NCI-H1417 treated with DMSO at 0.1 percent for 48 hours (cell line): ENCODE measurements around the gene DHX32.
"Not testable (repeated sequence)": the region's sequence is repeated elsewhere in the genome, so short reads cannot be mapped to it uniquely, and the experiment has no call there.

Experiments
- DNase-seq: peaks from one replicate; lab custom pipeline; 2025; lab: John Stamatoyannopoulos, UW

Gene DHX32, protein sequence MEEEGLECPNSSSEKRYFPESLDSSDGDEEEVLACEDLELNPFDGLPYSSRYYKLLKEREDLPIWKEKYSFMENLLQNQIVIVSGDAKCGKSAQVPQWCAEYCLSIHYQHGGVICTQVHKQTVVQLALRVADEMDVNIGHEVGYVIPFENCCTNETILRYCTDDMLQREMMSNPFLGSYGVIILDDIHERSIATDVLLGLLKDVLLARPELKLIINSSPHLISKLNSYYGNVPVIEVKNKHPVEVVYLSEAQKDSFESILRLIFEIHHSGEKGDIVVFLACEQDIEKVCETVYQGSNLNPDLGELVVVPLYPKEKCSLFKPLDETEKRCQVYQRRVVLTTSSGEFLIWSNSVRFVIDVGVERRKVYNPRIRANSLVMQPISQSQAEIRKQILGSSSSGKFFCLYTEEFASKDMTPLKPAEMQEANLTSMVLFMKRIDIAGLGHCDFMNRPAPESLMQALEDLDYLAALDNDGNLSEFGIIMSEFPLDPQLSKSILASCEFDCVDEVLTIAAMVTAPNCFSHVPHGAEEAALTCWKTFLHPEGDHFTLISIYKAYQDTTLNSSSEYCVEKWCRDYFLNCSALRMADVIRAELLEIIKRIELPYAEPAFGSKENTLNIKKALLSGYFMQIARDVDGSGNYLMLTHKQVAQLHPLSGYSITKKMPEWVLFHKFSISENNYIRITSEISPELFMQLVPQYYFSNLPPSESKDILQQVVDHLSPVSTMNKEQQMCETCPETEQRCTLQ

DNA sequence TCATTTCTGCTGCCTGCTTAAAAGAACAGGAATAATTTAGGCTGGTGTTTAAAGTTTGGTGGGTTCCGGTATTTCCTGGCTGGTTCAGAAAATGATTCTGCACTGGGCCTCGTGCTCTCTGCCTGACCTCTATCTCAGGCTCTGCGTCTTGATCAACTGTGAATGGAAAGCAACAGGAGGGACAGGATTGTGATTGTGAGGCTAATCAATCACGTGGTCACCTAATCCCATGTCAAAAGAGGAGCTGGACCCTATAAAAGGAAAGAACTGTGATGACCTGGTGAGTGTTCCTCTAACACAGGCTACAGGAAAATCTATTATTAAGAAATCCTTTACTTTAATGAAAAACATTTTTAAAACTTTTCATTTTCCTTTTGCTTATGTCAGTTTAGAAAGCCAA, at the start of gene DHX32:
DHX32 (minus strand) TSS at position 101 of the 400 bp plus-strand sequence. CDS start 468 bp downstream, outside the sequence.
- DNase-seq = no peak

DNA sequence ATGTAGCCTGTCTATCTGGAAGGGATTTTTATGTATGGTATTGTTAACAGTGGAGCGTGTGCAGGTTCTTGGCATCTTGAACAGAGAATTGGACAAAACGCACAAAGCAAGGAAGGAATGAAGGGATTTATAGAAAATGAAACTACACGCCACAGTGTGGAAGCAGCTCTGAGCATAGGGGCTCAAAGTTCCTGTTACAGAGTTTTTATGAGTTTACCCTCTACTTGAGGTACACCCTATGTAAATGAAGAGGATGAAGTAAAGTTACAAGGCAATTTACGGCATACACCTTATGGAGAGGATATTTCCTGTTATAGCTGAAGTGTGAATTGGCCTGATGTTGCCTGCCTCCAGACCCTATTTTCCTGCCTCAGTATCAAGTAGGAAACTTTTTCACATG, 48.5 kb upstream of the DHX32 start:
- DNase-seq = no peak

DNA sequence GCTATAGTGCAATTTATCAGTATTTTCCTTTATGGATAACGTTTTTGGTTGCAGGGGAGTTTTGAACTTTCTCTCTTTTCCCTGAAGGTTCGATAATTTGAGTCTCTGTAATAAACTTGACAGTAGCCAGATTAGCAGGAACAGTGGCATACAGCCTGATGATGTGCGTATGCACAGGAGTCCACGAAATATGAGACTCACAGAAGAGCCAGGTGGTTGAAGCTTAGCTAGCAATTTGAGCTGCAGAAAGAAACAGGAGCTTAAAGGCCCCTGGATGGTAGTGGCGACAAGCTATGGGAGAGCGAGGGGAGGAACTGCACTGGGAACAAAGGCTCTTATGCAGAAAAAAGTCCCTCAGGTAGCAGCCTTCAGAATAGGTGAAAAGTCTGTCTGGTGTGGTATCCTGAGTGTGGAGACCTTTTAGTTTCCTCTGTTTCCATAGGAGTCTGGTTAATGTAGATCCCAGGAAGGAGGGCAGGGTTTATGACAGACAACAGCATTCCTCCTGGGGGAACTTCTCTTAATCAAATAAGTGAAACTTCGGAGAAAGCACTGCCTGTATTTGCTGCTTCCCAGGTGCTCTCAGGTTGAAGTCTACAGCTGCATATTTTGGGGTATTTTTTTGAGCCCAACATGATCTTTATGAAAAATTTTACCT, 48.0 kb upstream of the DHX32 start:
- no peak for DNase-seq

DNA sequence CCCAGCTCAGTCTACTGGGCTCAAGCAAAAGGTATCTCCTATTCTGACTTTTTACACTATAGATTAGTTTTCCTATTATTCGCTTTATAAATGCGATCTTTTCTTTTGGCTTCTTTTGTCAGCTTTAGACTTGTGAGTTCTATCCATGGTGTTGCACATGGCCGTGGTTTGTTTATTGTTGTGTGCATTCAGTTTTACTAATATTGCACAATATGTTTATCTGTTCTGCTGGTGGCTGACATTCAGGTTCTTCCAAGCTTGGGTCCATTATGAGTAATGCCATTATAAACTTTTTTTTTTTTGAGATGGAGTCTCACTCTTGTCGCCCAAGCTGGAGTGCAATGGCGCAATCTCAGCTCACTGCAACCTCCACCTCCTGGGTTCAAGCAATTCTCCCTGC, 46.2 kb upstream of the DHX32 start:
- not testable (repeated sequence) for DNase-seq

DNA sequence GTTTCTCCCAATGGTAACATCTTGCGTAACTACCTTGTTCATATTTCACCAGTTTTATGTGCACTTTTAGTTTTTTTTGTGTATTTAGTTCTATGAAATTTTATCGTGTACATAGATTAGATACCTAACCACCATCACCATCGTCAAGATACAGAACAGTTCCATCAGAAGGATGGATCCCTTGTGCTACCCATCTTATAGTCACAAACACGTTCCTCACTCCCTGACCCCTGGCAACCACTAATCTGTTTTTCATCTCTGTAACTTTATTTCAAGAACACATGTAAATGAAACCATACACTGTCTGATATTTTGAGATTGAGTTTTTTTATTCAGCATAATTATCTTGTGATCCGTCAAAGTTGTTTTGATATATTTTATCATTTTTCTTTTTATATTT, 45.2 kb upstream of the DHX32 start:
- no peak for DNase-seq

DNA sequence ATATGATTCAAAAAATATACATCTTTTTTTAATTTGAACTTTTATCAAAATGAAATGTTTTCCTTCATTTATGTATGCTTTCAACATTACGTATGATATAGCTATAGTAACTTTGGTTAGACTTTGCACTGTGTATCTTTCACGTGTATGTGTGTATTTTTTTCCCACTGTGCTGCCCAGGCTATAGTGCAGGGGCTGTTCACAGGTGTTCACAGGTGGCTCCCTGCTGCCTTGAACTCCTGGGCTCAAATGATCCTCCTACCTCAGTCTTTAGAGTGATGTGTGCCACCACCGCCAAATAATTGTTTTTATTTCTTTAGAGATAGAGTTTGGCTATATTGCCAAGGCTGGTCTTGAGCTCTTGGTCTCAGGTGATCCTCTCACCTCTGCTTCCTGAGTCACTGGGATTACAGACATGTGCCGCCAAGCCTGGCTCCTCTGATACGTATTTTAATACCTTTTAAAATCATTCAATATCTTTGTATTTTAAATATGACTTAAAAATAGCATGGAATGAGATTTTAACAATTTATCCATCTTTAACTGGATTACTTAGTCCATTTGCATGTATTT, 44.3 kb upstream of the DHX32 start:
- DNase-seq = no peak

DNA sequence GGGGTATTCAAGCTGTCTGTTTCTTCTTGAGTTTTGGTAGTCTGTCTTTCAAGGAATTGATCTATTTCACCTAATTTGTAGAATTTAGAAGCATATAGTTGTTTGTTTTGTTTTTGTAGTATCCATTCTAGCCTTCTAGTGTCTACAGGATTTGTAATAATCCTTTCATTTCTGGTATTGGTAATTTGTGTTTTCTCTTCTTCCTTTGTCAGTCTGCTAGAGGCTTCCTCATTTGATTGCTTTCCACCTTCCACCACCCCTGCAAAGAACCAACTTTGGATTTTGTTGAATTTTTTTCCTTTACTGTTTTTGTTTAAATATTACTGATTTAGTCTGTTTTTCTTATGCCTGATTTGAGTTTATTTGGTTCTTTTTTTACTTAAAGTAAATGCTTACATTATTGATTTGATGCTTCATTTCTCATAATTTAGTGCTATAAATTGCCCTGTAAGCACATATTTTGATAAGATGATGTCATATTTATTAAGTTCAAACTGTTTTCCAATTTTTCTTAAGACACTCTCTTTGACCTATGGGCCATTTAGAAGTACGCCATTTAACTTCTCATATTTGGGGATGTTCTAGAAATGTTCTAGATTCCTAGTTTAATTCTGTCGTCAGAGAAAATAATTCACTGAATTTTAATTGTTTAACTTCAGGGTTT, 40.7 kb upstream of the DHX32 start:
- DNase-seq = not testable (repeated sequence)

DNA sequence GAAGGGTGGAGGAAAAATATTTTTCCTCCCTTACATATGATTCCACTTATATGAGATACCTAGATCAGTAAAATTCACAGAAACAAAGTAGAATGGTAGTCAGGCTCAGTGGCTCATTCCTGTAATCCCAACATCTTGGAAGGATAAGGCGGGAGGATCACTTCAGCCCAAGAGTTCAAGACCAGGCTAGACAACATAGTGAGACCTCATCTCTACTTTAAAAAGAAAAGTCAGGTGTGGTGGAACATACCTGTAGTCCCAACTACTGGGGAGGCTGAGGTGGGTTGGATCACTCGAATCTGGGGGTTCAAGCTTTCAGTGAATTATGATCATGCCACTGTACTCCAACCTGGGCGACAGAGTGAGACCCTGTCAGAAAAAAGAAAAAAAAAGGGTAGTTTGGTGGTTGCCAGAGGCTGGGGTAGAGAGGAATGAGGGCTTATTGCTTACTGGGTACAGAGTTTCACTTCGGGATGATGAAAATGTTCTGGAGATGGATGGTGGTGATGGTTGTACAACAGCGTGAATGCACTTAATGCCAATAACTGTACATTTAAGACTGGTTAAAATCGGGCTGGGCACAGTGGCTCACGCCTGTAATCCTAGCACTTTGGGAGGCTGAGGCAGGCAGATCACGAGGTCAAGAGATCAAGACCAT, 36.7 kb upstream of the DHX32 start:
- DNase-seq = not testable (repeated sequence)

DNA sequence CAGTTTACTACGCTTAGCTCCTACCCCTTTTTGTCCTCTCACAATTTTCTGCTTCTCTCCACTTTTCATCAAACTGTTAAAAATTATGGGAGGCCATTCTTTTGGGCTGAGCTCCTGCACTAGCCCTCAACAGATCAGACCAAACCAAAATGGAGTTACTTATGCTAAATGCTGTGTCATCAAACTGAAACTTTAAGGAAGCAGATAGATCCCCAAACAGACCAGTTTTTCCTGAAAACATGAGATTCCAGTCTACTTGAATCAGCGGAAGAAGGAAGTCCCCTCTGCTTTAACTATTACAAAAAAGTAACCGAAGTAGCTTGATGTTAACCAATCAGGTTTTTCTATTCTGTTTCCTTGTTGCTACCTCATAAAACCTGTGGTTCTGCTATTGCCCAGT, 35.9 kb upstream of the DHX32 start:
- no peak for DNase-seq

DNA sequence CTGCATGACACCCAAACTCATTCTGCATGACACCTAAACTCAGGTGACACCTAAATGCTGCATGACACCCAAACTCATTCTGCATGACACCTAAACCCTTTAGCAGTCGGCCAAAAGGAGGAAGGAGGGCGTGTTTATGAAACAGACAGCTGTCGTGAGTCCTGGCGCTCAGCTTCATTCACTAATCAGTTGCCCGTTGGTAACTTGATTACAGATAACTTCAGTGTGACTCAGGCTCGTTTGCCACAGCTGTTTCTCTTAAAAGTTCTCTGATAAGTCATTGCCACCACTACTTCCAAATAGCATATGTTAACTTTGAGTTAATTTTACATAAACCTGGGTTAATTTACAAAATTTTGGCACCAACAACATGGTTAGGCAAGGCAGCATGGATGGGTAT, 32.2 kb upstream of the DHX32 start:
- DNase-seq = not testable (repeated sequence)

DNA sequence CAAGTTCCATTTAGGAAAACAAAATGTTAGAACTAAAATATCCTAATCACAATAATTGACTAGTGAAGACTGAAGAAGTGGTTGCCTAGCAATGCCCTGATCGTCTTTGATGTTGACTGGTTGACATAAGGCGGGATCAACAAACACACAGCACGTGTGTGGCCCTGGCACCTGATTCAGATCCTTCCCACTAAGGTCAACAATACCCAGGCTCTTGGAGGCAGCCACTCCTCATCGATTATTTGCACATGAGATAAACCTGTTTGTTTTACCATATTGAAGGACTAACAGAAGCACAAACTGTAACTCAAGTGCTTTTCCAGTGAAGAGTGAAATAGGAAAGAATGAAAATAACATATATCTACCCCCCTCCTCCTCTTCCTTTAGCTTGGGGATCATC, 30.9 kb upstream of the DHX32 start:
- DNase-seq = no peak

DNA sequence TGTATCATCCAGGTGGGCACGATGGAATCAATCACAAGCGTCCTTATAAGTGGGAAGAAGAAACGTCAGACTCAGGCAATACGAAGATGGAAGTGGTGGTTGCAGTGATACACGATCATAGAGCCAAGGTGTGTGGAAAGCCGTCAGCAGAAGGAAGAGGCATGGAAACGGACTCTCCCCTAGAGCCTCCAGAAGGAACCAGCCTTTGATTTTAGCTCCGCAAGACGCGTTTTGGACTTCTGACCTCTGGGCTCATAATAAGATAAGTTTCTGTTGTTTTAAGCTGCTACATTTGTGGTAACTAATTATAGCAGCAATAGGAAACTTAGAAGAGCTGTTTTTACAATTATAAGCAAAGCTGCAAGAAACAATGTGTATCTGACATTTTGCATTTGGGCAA, 30.1 kb upstream of the DHX32 start:
- no peak for DNase-seq

DNA sequence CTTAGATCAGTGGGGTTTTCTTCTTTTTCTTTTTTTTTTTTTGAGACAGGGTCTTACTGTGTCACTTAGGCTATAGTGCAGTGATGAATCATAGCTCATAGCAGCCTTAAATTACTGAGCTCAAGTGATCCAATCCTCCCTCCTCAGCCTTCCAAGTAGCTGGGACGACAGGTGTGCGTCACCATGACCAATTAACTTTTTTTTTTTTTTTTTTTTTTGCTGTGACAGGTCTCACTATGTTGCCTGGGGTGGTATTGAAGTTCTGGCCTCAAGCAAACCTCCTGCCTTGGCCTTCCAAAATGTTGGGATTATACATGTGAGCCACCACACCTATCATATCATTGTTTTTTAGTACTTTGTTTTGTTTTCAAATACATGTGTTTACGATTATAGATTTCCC, 28.4 kb upstream of the DHX32 start:
- not testable (repeated sequence) for DNase-seq

DNA sequence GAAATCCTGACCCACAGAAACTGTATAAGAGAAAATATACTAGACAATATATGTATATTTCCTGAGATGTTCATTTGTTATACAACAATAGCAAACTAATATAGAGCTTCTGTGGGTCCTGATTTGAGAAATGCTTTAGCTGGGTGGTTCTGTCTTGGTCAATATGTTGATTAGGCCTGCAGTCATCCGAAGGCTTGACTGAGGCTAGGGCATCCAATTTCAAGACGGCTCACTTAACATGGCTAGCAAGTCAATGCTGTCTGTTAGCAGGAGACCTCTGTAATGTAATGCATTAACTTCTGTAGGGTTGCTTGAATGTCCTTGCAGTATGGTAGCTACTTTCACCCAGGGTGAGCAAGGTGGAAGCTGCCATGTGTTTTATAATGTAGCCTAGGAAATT, 27.7 kb upstream of the DHX32 start:
- not testable (repeated sequence) for DNase-seq

DNA sequence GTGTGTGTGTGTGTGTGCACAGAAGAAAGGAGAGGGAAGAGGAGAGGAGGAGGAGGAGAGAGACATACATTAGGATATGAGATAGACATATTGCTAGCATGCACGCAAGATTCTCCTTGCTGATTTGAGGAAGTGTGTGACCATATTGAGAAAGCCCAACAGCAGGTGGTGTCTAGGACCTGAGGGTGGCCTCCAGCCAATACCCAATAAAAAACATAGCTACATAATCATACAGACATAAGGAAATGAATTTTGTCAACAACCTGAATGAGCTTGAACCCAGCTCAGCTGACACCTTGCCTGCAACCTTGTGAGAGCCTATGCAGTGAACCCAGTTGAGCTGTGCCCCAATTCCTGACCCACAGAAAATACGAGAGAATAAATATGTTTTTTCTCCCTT, 26.5 kb upstream of the DHX32 start:
- DNase-seq = not testable (repeated sequence)

DNA sequence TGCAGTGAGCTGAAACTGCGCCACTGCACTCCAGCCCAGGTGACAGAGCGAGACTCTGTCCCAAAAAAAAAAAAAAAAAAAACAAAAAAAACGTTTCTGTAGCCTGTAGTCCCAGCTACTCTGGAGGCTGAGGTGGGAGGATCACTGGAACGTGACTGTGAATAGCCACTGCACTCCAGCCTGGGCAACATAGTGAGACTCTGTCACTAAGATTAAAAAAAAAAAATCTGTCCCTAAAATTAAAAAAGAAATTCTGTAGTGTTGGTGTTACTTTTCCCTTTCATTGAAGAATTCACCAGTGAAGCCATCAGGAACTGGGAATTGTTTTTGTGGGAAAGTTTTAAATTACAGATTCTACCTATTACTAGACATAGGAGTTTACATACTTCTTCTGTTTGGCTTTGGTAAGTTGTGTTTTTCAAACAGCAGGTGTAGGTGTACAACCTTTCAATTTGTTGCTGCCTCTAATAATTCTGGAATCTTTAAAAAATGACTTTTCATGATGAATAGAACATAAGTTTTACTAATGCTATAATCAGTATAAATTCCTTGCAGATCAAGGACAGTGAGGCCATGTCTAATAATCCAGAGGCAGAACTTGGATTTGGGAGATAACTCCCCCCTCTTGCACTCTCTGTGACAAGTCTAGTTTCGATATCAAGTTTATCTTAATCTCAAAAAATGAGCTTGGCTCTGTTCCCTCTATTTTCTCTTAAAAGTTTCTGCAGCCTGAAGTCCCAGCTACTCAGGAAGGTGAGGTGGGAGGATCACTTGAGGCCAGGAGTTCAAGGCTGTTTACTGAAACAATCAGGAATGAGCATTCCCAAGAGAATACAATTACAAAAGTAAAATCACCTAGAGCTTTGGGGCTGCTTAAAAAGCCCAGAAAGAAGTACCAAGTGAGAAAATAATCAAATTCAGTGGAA, 24.2 kb upstream of the DHX32 start:
- DNase-seq = not testable (repeated sequence)

DNA sequence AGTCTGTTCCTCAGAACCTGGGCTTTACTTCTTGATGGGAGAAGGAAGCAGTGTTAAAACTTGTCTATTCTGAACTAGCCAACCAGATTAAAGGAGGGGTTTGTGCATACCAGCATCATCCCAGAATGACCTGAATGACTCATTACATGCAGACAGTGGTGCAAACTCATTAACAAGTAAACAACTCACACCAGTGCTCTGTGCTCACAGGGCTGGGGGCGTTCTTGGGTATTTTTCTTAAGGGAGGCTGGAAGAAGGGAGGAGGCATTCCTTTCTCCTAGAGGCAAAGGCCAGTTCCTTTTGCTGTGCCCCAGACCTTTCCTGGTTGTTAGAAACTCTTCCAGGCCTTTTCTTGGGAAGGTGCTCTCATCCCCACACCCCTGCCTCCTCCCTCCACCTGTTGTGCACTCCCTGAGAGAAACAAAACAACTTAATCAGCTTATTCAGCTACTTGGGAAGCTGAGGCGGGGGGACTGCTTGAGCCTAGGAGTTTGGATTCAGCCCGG, 22.1 kb upstream of the DHX32 start:
- DNase-seq = not testable (repeated sequence)

DNA sequence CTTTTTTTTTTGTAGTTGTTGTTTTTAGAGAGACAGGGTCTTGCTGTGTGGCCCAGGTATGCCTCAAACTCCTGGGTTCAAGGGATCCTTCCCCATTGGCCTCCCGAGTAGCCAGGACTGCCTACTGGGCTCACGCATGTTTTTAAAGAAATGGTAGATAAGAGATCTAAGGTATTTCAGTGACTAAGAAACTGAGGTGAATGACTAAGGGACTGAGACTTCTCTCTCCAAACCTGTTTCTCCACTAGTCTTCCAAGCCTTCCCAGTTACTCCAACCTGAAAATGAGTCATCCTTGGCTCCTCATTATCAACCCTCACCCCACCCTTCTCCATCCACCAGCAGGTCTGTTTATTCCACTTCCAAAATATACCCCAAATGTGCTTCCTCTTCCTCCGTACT, 19.9 kb upstream of the DHX32 start:
- DNase-seq = not testable (repeated sequence)

DNA sequence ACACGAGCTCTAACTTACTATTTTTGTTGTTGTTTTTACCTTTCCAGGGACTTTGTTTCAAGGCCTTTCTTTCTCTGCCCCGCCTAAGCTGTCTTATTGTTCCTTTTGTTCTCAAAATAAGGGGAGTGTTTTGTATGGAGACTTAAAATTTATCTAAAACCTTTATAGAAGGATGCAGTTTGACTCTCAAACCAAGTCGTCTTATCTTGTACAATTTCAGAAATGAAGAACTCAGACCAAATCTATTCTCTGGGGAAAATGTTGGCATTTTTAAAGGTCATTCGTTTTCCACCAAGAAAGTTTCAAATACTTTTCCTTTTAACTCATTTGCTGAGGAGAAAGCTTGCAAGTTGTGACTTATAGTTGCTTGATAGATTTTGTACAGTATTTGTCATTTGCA, 16.2 kb upstream of the DHX32 start:
- DNase-seq = not testable (repeated sequence)
